HEK293T (cell line): Measurements from ENCODE around the gene NEK9.
A peak's percentile ranks its signal among the peaks of the same experiment; 100 is the strongest.

Experiments used
- CTCF ChIA-PET: fragments of 350-600 bp; formaldehyde crosslinking; extraction: SDS; loops from one replicate; lab custom pipeline; 2021; ENCODE audit warnings: antibody characterized with exemption, inconsistent platforms; lab: Yijun Ruan, JAX
- POLR2A ChIA-PET: fragments of 350-600 bp; formaldehyde crosslinking; extraction: SDS; loops from one replicate; lab custom pipeline; 2020; ENCODE audit warnings: antibody characterized with exemption, inconsistent platforms; lab: Yijun Ruan, JAX
- DNase-seq: peaks from one replicate; pipeline ENCODE4 v3.0.0; 2012; ENCODE audit warnings: mixed read lengths; ENCODE audit errors: extremely low spot score
- ARNT ChIP-seq: fragments of 450-650 bp; IDR thresholded peaks from 2 replicates; pipeline ENCODE4 v1.6.1; 2017; ENCODE audit warnings: mild to moderate bottlenecking
- BHLHE40 ChIP-seq: fragments of 450-650 bp; IDR thresholded peaks from 2 replicates; pipeline ENCODE4 v1.6.1; 2016; ENCODE audit warnings: mild to moderate bottlenecking, moderate library complexity, borderline replicate concordance
- CTBP1 ChIP-seq: fragments of 450-650 bp; IDR thresholded peaks from 2 replicates; pipeline ENCODE4 v1.6.1; 2016; ENCODE audit warnings: borderline replicate concordance
- ELF4 ChIP-seq: fragments of 450-650 bp; IDR thresholded peaks from 2 replicates; pipeline ENCODE4 v1.6.1; 2017; ENCODE audit warnings: antibody characterized with exemption
- FOXA1 ChIP-seq: fragments of 450-650 bp; IDR thresholded peaks from 2 replicates; pipeline ENCODE4 v1.6.1; 2016; ENCODE audit warnings: mild to moderate bottlenecking
- FOXK2 ChIP-seq: fragments of 450-650 bp; IDR thresholded peaks from 2 replicates; pipeline ENCODE4 v1.6.1; 2016; ENCODE audit warnings: mild to moderate bottlenecking
- FOXM1 ChIP-seq: fragments of 450-650 bp; IDR thresholded peaks from 2 replicates; pipeline ENCODE4 v1.6.1; 2017; ENCODE audit warnings: mild to moderate bottlenecking, borderline replicate concordance
- HDGF ChIP-seq: fragments of 450-650 bp; IDR thresholded peaks from 2 replicates; pipeline ENCODE4 v1.6.1; 2017; ENCODE audit warnings: antibody characterized with exemption, borderline replicate concordance
- L3MBTL2 ChIP-seq: fragments of 450-650 bp; conservative IDR thresholded peaks from 2 replicates; pipeline ENCODE4 v1.6.1; 2016; ENCODE audit warnings: mild to moderate bottlenecking
- LEF1 ChIP-seq: fragments of 450-650 bp; IDR thresholded peaks from 2 replicates; pipeline ENCODE4 v1.6.1; 2017; ENCODE audit warnings: mild to moderate bottlenecking, borderline replicate concordance
- NFRKB ChIP-seq: fragments of 450-650 bp; IDR thresholded peaks from 2 replicates; pipeline ENCODE4 v1.6.1; 2016; ENCODE audit warnings: mild to moderate bottlenecking, moderate library complexity
- PKNOX1 ChIP-seq: fragments of 450-650 bp; IDR thresholded peaks from 2 replicates; pipeline ENCODE4 v1.6.1; 2016
- SP1 ChIP-seq: fragments of 450-650 bp; IDR thresholded peaks from 2 replicates; pipeline ENCODE4 v1.6.1; 2017
- SUZ12 ChIP-seq: fragments of 450-650 bp; IDR thresholded peaks from 2 replicates; pipeline ENCODE4 v1.6.1; 2016; ENCODE audit warnings: mild to moderate bottlenecking
- TARDBP ChIP-seq: fragments of 450-650 bp; IDR thresholded peaks from 2 replicates; pipeline ENCODE4 v1.6.1; 2016
- ZNF384 ChIP-seq: fragments of 450-650 bp; IDR thresholded peaks from 2 replicates; pipeline ENCODE4 v1.6.1; 2016

Gene NEK9

GRCh38 chr14:75064205-75064567 is 62.7 kb downstream of the NEK9 start:
- TF ChIP-seq FOXM1 (no peak), SUZ12 (no peak), HDGF (no peak), NFRKB (no peak), LEF1 (no peak), ZNF384 (no peak), FOXK2 (no peak), FOXA1 (no peak), ELF4 (no peak), PKNOX1 (no peak), CTBP1 (no peak), BHLHE40 (no peak), SP1 (no peak), ARNT (no peak), L3MBTL2 (no peak), TARDBP (no peak)
- POLR2A ChIA-PET = interaction anchor here (0.6 to 2.2 kb wide), 16 partner anchors 8 to 141 kb away, joined by 3 to 16 read pairs (median 5); partner anchors contain the start of genes EIF2B2, NEK9, PGF and RPS6KL1
- DNase-seq = no peak
- CTCF ChIA-PET = interaction anchor here (1.0 to 1.1 kb wide), 2 partner anchors 21 to 24 kb away, joined by 4 read pairs; no protein-coding TSS in a partner anchor

- peak; percentile 96 for DNase-seq
- ChIA-PET CTCF (interaction anchor here (1.0 to 1.1 kb wide), 2 partner anchors 21 to 25 kb away, joined by 4 read pairs; no protein-coding TSS in a partner anchor), POLR2A (interaction anchor here (0.6 to 2.2 kb wide), 17 partner anchors 8 to 141 kb away, joined by 3 to 16 read pairs (median 5); partner anchors contain the start of genes EIF2B2, NEK9, PGF and RPS6KL1)
- TF ChIP-seq TARDBP = no peak
- TF ChIP-seq ARNT = no peak
- no peak for TF ChIP-seq FOXA1
- TF ChIP-seq FOXK2 = no peak
- TF ChIP-seq FOXM1 = no peak
- TF ChIP-seq CTBP1 = no peak
- no peak for TF ChIP-seq BHLHE40
- no peak for TF ChIP-seq NFRKB
- peak; percentile 46 for TF ChIP-seq ELF4
- TF ChIP-seq PKNOX1 = peak; percentile 99
- TF ChIP-seq ZNF384 = no peak
- no peak for TF ChIP-seq LEF1
- no peak for TF ChIP-seq SUZ12
- no peak for TF ChIP-seq HDGF
- TF ChIP-seq L3MBTL2 = peak; percentile 40
- TF ChIP-seq SP1 = no peak
Measured at GRCh38 chr14:75063491-75064204, 63.2 kb downstream of the NEK9 start, which contains the start of gene ACYP1. TSS of gene ACYP1 (minus strand) at chr14:75064024. CDS start at chr14:75063553, 471 bp downstream.

- no peak for TF ChIP-seq TARDBP
- no peak for TF ChIP-seq NFRKB
- TF ChIP-seq ARNT = no peak
- no peak for TF ChIP-seq L3MBTL2
- no peak for TF ChIP-seq FOXA1
- no peak for TF ChIP-seq FOXK2
- DNase-seq = no peak
- ChIA-PET CTCF (interaction anchor here (1.1 kb wide), 1 partner anchor 20 kb away, joined by 4 read pairs; no protein-coding TSS in a partner anchor), POLR2A (interaction anchor here (1.2 to 2.2 kb wide), 9 partner anchors 12 to 140 kb away, joined by 3 to 16 read pairs (median 5); partner anchors contain the start of genes PGF and RPS6KL1)
Measured at GRCh38 chr14:75063013-75063412, 63.8 kb downstream of the NEK9 start.

- CTCF ChIA-PET = no interaction called here
- POLR2A ChIA-PET = no interaction called here
- no peak for DNase-seq
- TF ChIP-seq CTBP1 (no peak), SUZ12 (no peak), SP1 (no peak), ELF4 (no peak), FOXA1 (no peak), BHLHE40 (no peak), ZNF384 (no peak), ARNT (no peak), L3MBTL2 (no peak), FOXK2 (no peak), PKNOX1 (no peak), FOXM1 (no peak)
Measured at GRCh38 chr14:75060420-75060819, 66.4 kb downstream of the NEK9 start.

GRCh38 chr14:75059642-75060041 is 67.2 kb downstream of the NEK9 start:
- CTCF ChIA-PET = no interaction called here
- DNase-seq = no peak
- TF ChIP-seq ARNT = no peak
- POLR2A ChIA-PET = no interaction called here

- CTCF ChIA-PET = no interaction called here
- no peak for DNase-seq
- TF ChIP-seq ZNF384 (no peak), FOXK2 (no peak), SP1 (no peak), PKNOX1 (no peak), HDGF (no peak), ARNT (no peak), SUZ12 (no peak), FOXA1 (no peak), TARDBP (no peak), BHLHE40 (no peak), ELF4 (no peak), CTBP1 (no peak), L3MBTL2 (no peak)
- POLR2A ChIA-PET = no interaction called here
Measured at GRCh38 chr14:75054421-75054820, 72.4 kb downstream of the NEK9 start.
